Suprapubic skin (tissue), 4 donors: ENCODE data around the gene GARNL3. TPM values are rescaled to one million over a fixed set of nuclear protein-coding genes. Genes with fewer than 3 reads are reported as not detected.

Experiments
- DNase-seq, 2 donors: peaks; one replicate each; pipeline ENCODE4 v3.0.0-alpha.2; 2019; ENCODE audit warnings: low spot score in 2 of 2
- H3K27ac ChIP-seq: fragments of 200-600 bp; sonication (generic); one replicate; pipeline ENCODE4 v1.5.1; 2019
- H3K27me3 ChIP-seq: fragments of 200-600 bp; sonication (generic); one replicate; pipeline ENCODE4 v1.5.1; 2019
- H3K36me3 ChIP-seq: fragments of 200-600 bp; sonication (generic); one replicate; pipeline ENCODE4 v1.5.1; 2019
- H3K4me1 ChIP-seq: fragments of 200-600 bp; sonication (generic); one replicate; pipeline ENCODE4 v1.5.1; 2019
- H3K4me3 ChIP-seq: fragments of 200-600 bp; sonication (generic); one replicate; pipeline ENCODE4 v1.5.1; 2019; ENCODE audit warnings: mild to moderate bottlenecking
- H3K9me3 ChIP-seq: fragments of 200-600 bp; sonication (generic); one replicate; pipeline ENCODE4 v1.5.1; 2019
- EP300 ChIP-seq: sonication (generic); formaldehyde crosslinking; IDR thresholded peaks from one replicate; pipeline ENCODE4 v1.6.1; 2017; ENCODE audit warnings: antibody characterized with exemption
- POLR2A ChIP-seq, 2 donors: fragments of 450-650 bp; IDR thresholded peaks; one replicate each; pipeline ENCODE4 v1.6.1; 2017; ENCODE audit warnings: antibody characterized with exemption in 2 of 2, mild to moderate bottlenecking in 2 of 2, moderate library complexity in 2 of 2
- POLR2AphosphoS5 ChIP-seq, 3 donors: sonication (generic); formaldehyde crosslinking; IDR thresholded peaks; one replicate each; pipeline ENCODE4 v1.6.1; 2017; ENCODE audit warnings: antibody characterized with exemption in 3 of 3
- WGBS: methylation state at CpG from one replicate; pipeline ENCODE4 v1.1.5; 2018; 5-methylcytosine and 5-hydroxymethylcytosine counted together
- total RNA-seq, 4 donors: library from RNA; depleted of rRNA; stranded (reverse); fragments of >200 nt; gene quantifications; one replicate each; pipeline ENCODE4 v1.1.0, GENCODE V29; 2016
- TF ChIP-seq, protein P1 (sequence below), 2 donors: fragments of 200-600 bp in 1 of 2; fragments of 450-650 bp in 1 of 2; sonication (generic) in 1 of 2; IDR thresholded peaks; one replicate each; pipeline ENCODE4 v1.5.1; 2016 to 2019; ENCODE audit warnings: antibody characterized with exemption in 2 of 2, mild to moderate bottlenecking in 1 of 2, moderate library complexity in 1 of 2

The GARNL3 gene
- total RNA-seq, 4 donors from 2014 or later = 12.5 to 23.3 (median 18.4) TPM

DNA sequence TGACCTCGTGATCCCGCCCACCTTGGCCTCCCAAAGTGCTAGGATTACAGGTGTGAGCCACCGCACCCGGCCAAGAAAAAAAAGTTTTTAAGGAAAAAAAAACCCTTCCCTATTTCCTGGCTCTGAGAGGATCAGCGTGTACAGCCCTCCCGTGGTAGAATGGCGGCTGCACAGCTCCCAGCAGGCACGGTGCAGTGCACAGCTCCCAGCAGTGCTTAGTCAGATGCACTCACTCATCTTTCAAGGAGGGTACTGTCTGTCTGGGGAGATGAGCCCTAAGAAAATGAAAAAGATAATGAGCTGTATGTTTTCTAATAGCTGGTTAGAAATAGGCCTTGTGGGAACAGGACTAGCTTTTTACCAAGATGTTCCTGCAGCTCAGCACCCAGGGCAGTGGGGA is 95.7 kb downstream of the GARNL3 start:
- no peak for DNase-seq
- TF ChIP-seq, protein P1, sequence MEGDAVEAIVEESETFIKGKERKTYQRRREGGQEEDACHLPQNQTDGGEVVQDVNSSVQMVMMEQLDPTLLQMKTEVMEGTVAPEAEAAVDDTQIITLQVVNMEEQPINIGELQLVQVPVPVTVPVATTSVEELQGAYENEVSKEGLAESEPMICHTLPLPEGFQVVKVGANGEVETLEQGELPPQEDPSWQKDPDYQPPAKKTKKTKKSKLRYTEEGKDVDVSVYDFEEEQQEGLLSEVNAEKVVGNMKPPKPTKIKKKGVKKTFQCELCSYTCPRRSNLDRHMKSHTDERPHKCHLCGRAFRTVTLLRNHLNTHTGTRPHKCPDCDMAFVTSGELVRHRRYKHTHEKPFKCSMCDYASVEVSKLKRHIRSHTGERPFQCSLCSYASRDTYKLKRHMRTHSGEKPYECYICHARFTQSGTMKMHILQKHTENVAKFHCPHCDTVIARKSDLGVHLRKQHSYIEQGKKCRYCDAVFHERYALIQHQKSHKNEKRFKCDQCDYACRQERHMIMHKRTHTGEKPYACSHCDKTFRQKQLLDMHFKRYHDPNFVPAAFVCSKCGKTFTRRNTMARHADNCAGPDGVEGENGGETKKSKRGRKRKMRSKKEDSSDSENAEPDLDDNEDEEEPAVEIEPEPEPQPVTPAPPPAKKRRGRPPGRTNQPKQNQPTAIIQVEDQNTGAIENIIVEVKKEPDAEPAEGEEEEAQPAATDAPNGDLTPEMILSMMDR (IDR thresholded peaks at IDR 0.05) = no peak
- Histone ChIP-seq H3K36me3 (peaks cover 28% of the 10 kb centered on the region), H3K4me3 (no peak overlapping the region), H3K27me3 (no peaks in the 10 kb centered on the region), H3K27ac (peak overlapping the region; percentile 38), H3K9me3 (no peaks in the 10 kb centered on the region), H3K4me1 (peaks cover 21% of the 10 kb centered on the region)
- WGBS = 52% methylated on average over 8 of the region's 8 CpGs

DNA sequence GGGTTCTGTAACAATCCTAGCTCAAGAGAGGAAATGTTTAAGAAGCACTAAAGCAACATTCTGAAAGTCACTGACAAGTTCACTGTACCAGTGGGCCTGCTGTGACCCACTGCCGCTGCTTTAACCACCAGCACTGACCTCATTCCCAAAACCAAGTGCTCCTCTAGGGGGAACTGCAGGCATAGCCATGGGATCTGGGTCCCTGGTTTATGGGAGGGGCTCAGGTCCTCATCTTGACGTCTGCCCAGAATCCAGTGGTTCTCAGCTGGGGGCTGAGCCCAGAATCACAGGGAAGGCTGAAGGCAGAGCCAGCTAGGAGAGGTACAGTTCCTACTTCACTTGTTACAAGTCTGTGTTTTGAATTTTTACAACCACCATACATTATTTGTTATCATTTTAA is 96.3 kb downstream of the GARNL3 start:
- Histone ChIP-seq H3K27me3 (no peaks in the 10 kb centered on the region), H3K4me1 (peaks cover 21% of the 10 kb centered on the region), H3K27ac (peak overlapping the region; percentile 38), H3K9me3 (no peaks in the 10 kb centered on the region), H3K4me3 (no peak overlapping the region), H3K36me3 (peaks cover 26% of the 10 kb centered on the region)
- TF ChIP-seq, protein P1 (IDR thresholded peaks at IDR 0.05) = no peak
- TF ChIP-seq EP300 = no peak
- TF ChIP-seq POLR2AphosphoS5 (IDR thresholded peaks at IDR 0.05) = no peak
- no peak for TF ChIP-seq POLR2A (IDR thresholded peaks at IDR 0.05)
- WGBS = 42% methylated on average over 2 of the region's 2 CpGs
- DNase-seq = peak in 1 of 2 donors; percentile 57

DNA sequence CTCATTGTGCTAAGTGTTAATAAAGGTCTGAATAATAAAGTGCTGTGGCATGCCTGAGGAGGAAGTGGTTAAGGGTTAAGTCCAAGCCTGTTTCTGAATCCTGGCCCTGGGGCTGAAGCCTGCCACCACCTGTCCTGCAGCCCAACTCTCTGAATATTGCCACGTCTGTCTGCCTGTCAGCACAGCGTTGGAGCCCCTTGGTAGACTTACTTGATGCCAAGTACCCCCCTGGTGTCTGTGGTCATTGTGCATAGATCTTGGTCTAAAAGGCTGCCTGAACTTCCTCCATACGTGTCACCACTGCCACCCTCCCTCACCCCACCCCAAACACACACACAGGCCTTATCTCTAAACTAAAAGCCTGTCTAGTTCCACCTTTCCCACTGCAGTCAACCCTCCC is 97.0 kb downstream of the GARNL3 start:
- Histone ChIP-seq H3K9me3 (no peaks in the 10 kb centered on the region), H3K27me3 (no peaks in the 10 kb centered on the region), H3K27ac (no peak overlapping the region), H3K4me1 (peaks cover 21% of the 10 kb centered on the region), H3K36me3 (peaks cover 19% of the 10 kb centered on the region), H3K4me3 (no peak overlapping the region)
- TF ChIP-seq EP300 = no peak
- TF ChIP-seq POLR2A (IDR thresholded peaks at IDR 0.05) = no peak
- no peak for TF ChIP-seq POLR2AphosphoS5 (IDR thresholded peaks at IDR 0.05)
- TF ChIP-seq, protein P1 (IDR thresholded peaks at IDR 0.05) = no peak
- peak in 1 of 2 donors; percentile 58 for DNase-seq
- 33% methylated on average over 1 of the region's 3 CpGs for WGBS

DNA sequence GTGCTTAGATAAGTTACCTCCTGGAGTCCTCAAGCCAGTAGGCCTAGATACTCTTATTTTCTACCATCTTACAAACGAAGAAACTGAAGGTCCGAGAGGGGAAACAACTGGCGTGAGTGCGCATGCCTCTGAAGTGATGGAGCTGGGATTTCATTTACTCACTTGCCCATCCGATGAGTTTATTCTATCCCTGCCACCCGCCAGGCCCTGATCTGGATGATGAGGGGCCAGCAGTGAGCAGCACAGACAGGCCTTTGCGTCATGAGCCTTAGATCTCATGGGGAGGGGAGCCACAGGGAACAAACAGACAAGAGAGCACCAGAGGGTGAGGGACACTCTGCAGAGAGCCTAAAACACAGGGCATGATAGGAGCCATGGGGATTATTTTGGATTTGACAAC is 98.3 kb downstream of the GARNL3 start:
- 98% methylated on average over 7 of the region's 7 CpGs for WGBS
- Histone ChIP-seq H3K27ac (no peak overlapping the region), H3K27me3 (no peaks in the 10 kb centered on the region), H3K36me3 (peaks cover 10% of the 10 kb centered on the region), H3K4me1 (peaks cover 21% of the 10 kb centered on the region), H3K9me3 (no peaks in the 10 kb centered on the region), H3K4me3 (no peak overlapping the region)
- TF ChIP-seq POLR2AphosphoS5 (IDR thresholded peaks at IDR 0.05) (no peak), EP300 (no peak), POLR2A (IDR thresholded peaks at IDR 0.05) (no peak)
- TF ChIP-seq, protein P1 (IDR thresholded peaks at IDR 0.05) = no peak
- peak; percentile 13 to 55 for DNase-seq

DNA sequence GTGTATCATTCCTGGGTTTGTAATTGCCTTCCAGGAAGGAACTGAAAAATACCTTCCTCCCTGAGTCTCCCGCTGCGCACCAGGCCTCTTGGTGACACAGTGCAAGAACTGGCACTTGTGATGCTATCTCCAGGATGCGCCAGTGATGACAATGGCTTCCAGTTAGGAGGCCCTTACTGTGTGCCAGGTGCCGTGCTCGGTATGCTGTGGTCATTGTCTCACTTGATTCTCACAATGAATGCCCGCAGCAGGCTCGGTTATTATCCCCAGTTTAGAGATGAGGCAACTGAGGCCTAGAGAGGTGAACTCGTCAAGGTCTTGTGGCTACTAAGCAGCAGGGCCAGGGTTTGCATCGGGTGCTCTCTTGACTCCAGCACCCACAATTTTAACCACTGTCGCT is 100.9 kb downstream of the GARNL3 start:
- Histone ChIP-seq H3K4me1 (peaks cover 14% of the 10 kb centered on the region), H3K27me3 (no peaks in the 10 kb centered on the region), H3K4me3 (no peak overlapping the region), H3K9me3 (no peaks in the 10 kb centered on the region), H3K27ac (no peak overlapping the region), H3K36me3 (peaks cover 11% of the 10 kb centered on the region)
- WGBS = 96% methylated on average over 10 of the region's 10 CpGs
- TF ChIP-seq POLR2A (IDR thresholded peaks at IDR 0.05) (no peak), POLR2AphosphoS5 (IDR thresholded peaks at IDR 0.05) (no peak), EP300 (no peak)
- TF ChIP-seq, protein P1 (IDR thresholded peaks at IDR 0.05) = no peak
- no peak for DNase-seq
